Stimulated activated naive B cell treated with anti-CD40 and anti-IgM and Interleukin-4, amounts not matched to agents 10 μg/mL and 1 μg/mL and 100 μg/mL, for 72 hours (primary cell): Measurements from ENCODE around the gene SLC50A1.
"Not testable (repeated sequence)": the region's sequence is repeated elsewhere in the genome, so short reads cannot be mapped to it uniquely, and the experiment has no call there.

Source experiments
- ATAC-seq, 2 donors: fragments of 150-1000 bp; cut with Tn5 transposase; replicated peaks; 2 replicates each; pipeline ENCODE4 v1.10.0; 2021; ENCODE audit warnings: moderate library complexity in 1 of 2
- DNase-seq: peaks from one replicate; pipeline ENCODE4 v3.0.0; 2021
- H3K27ac Mint-ChIP-seq: one replicate; pipeline ENCODE4 v1.8.0; 2022; ENCODE audit warnings: mild to moderate bottlenecking, mixed read lengths
- H3K27me3 Mint-ChIP-seq, 2 donors: one replicate each; pipeline ENCODE4 v1.8.0; 2022; ENCODE audit warnings: mixed read lengths in 2 of 2
- H3K36me3 Mint-ChIP-seq, 2 donors: one replicate each; pipeline ENCODE4 v1.8.0; 2022; ENCODE audit warnings: mixed read lengths in 2 of 2, mild to moderate bottlenecking in 1 of 2
- H3K4me1 Mint-ChIP-seq, 2 donors: one replicate each; pipeline ENCODE4 v1.8.0; 2022; ENCODE audit warnings: mixed read lengths in 2 of 2, mild to moderate bottlenecking in 1 of 2
- H3K4me3 Mint-ChIP-seq, 2 donors: one replicate each; pipeline ENCODE4 v1.8.0; 2022; ENCODE audit warnings: mild to moderate bottlenecking in 2 of 2, mixed read lengths in 2 of 2, moderate library complexity in 1 of 2
- H3K9me3 Mint-ChIP-seq, 2 donors: one replicate each; pipeline ENCODE4 v1.8.0; 2022; ENCODE audit warnings: mixed read lengths in 2 of 2, mild to moderate bottlenecking in 1 of 2

The SLC50A1 gene

DNA sequence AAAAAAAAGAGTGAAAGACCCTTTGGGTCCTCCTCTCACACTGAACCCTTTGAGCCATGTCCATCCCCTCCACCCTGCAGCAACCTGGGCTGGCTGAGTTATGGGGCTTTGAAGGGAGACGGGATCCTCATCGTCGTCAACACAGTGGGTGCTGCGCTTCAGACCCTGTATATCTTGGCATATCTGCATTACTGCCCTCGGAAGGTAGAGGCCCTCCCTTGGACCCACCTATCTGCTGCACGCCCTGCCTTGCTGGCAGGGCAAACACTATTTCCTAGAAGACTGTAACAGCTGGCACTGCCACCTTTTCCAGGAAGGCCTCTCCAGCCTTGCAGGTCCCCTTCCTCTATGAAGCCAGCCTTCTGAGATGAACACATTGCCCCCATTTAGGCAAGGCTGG, 1.1 kb downstream of the SLC50A1 start:
- Mint-ChIP-seq H3K4me3 (peak overlapping the region; percentile 89 to 97), H3K27me3 (no peaks in the 10 kb centered on the region), H3K27ac (peak overlapping the region; percentile 99), H3K4me1 (peaks cover 24 to 43% of the 10 kb centered on the region in 2 donors), H3K9me3 (no peaks in the 10 kb centered on the region), H3K36me3 (peaks cover 23 to 42% of the 10 kb centered on the region in 2 donors)
- ATAC-seq (peak; percentile 1 to 7), DNase-seq (no peak)

DNA sequence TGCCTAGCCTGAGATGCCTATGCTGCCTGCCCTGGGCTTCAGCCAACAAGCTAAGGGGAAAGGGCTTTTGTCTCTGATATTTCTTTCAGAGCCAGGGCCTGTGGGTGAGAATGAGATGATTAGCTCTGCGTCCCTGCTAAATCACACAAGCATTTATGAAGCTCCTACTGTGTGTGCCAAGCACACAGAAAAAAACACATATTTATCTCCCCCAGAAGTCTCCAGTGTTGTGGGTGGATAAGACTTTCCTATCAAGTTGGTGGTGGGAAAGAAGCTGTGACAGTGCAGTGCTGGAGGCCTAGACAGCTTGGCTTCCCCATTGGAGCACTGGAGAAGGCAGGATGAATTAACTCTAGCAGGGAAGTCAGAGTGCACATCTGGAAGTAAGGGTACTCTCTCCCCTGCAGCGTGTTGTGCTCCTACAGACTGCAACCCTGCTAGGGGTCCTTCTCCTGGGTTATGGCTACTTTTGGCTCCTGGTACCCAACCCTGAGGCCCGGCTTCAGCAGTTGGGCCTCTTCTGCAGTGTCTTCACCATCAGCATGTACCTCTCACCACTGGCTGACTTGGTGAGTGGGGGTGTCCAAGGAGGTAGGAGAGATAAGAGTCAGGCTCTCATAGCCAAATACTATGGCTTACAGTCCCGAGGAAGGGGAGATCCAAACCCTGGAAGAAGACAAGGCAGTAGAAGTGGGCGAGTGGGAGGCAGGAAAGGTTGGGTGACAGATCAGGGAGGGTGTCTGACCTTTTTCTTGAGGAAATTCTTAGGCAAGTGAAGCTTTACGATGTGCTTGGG, 1.7 kb downstream of the SLC50A1 start:
- no peak for ATAC-seq
- DNase-seq: no peak
- Mint-ChIP-seq H3K27ac (peak overlapping the region; percentile 99), H3K4me1 (peaks cover 24 to 43% of the 10 kb centered on the region in 2 donors), H3K36me3 (peaks cover 21 to 40% of the 10 kb centered on the region in 2 donors), H3K27me3 (no peaks in the 10 kb centered on the region), H3K9me3 (no peaks in the 10 kb centered on the region), H3K4me3 (peak overlapping the region; percentile 89 to 97)

GRCh38 chr1:155139895-155140629, 4.4 kb downstream of the SLC50A1 start, which contains the start of gene DPM3:
DPM3 (minus strand) TSS chr1:155140531; CDS start chr1:155140240, 291 bp downstream.
- DNase-seq (peak; percentile 82), ATAC-seq (peak; percentile 75 to 79)
- Mint-ChIP-seq H3K9me3 (no peaks in the 10 kb centered on the region), H3K4me3 (peak within 1 kb of the TSS; percentile 88 to 96), H3K27ac (peak within 1 kb of the TSS; percentile 93), H3K4me1 (peaks cover 17 to 38% of the 10 kb centered on the region in 2 donors), H3K27me3 (no peaks in the 10 kb centered on the region), H3K36me3 (peaks cover 18 to 40% of the 10 kb centered on the region in 2 donors)

DNA sequence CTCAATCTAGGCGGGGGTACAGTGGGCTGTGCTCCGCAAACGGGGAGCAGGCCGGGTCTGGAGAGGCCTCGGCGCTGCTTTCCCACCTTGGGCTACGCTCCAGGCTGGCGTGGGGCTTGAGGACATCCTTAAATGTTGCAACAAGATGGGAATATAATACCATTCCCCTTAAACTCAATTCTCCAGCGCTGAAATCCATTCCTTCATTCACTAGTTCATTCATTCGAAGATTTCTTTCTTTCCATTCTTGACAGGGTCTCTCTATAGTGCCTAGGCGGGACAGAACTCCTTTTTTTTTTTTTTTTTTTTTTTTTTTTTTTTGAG, 4.9 kb downstream of the SLC50A1 start:
- H3K27ac Mint-ChIP-seq: peak overlapping the region; percentile 93
- DNase-seq: no peak
- no peaks in the 10 kb centered on the region for H3K27me3 Mint-ChIP-seq
- H3K9me3 Mint-ChIP-seq: no peaks in the 10 kb centered on the region
- peaks cover 14 to 36% of the 10 kb centered on the region in 2 donors for H3K36me3 Mint-ChIP-seq
- peak overlapping the region; percentile 88 to 96 for H3K4me3 Mint-ChIP-seq
- peaks cover 17 to 36% of the 10 kb centered on the region in 2 donors for H3K4me1 Mint-ChIP-seq
- ATAC-seq: no peak

- Mint-ChIP-seq H3K36me3 (peaks cover 14 to 29% of the 10 kb centered on the region in 2 donors), H3K9me3 (no peaks in the 10 kb centered on the region), H3K4me1 (peaks cover 17 to 34% of the 10 kb centered on the region in 2 donors), H3K27ac (no peak overlapping the region), H3K4me3 (no peak overlapping the region), H3K27me3 (no peaks in the 10 kb centered on the region)
- ATAC-seq (no peak), DNase-seq (no peak)
These were observed 6.1 kb downstream of the SLC50A1 start for GRCh38 chr1:155141749-155142148.

DNA sequence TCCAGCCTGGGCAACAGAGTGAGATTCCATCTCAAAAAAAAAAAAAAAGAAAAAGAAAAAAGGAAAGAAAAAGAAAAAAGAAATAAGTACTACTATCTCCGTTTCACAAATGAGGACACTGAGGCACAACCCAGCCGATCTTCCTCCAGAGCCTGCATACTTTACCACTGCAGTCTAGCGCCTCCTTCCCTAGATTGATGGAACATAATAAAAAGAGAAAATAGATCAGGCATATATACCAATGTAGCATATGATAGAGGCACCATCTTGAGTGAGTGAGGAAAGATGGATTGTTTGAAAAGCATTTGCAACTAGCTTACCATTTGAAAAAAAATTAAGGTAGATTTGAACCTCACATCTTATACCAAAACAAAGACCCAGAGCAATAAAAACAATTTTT, 9.8 kb downstream of the SLC50A1 start:
- H3K9me3 Mint-ChIP-seq: peaks cover 0 to 2% of the 10 kb centered on the region in 2 donors
- no peak for ATAC-seq
- H3K27me3 Mint-ChIP-seq: no peaks in the 10 kb centered on the region
- no peak overlapping the region for H3K27ac Mint-ChIP-seq
- no peak overlapping the region for H3K4me3 Mint-ChIP-seq
- H3K4me1 Mint-ChIP-seq: peaks cover 15 to 21% of the 10 kb centered on the region in 2 donors
- no peak for DNase-seq
- peaks cover under 1 to 3% of the 10 kb centered on the region in 2 donors for H3K36me3 Mint-ChIP-seq

DNA sequence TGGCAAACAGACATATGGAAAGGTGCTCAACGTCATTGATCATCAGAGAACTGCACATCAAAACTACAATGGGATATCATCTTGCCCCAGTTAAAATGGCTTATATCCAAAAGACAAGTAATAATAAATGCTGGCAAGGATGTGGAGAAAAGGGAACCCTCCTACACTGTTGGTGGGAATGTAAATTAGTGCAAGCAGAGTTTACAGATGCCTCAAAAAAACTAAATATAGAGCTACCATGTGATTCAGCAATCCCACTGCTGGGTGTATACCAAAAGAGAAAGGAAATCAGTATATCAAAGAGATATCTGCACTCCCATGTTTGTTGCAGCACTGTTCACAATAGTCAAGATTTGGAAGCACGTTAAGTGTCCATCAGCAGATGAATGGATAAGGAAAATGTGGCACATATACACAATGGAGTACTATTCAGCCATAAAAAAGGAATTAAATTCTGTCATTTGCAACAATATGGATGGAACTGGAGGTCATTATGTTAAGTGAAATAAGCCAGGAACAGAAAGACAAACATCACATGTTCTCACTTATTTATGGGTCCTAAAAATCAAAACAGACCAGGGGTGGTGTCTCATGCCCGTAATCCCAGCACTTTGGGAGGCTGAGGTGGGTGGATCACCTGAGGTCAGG, 20.5 kb downstream of the SLC50A1 start:
- H3K36me3 Mint-ChIP-seq, DNase-seq, H3K27ac Mint-ChIP-seq, H3K27me3 Mint-ChIP-seq, ATAC-seq, H3K9me3 Mint-ChIP-seq, H3K4me3 Mint-ChIP-seq, H3K4me1 Mint-ChIP-seq: not testable (repeated sequence)

- no peaks in the 10 kb centered on the region for H3K4me1 Mint-ChIP-seq
- peaks cover 0 to 3% of the 10 kb centered on the region in 2 donors for H3K9me3 Mint-ChIP-seq
- DNase-seq (no peak), ATAC-seq (no peak)
- no peak overlapping the region for H3K27ac Mint-ChIP-seq
- no peak overlapping the region for H3K4me3 Mint-ChIP-seq
- H3K27me3 Mint-ChIP-seq: no peaks in the 10 kb centered on the region
- no peaks in the 10 kb centered on the region for H3K36me3 Mint-ChIP-seq
These were observed 23.3 kb downstream of the SLC50A1 start for GRCh38 chr1:155158991-155159390.

GRCh38 chr1:155160128-155160527, 24.5 kb downstream of the SLC50A1 start:
- H3K4me1 Mint-ChIP-seq: no peaks in the 10 kb centered on the region
- H3K9me3 Mint-ChIP-seq: peaks cover 0 to 3% of the 10 kb centered on the region in 2 donors
- DNase-seq (no peak), ATAC-seq (no peak)
- no peaks in the 10 kb centered on the region for H3K36me3 Mint-ChIP-seq
- no peak overlapping the region for H3K27ac Mint-ChIP-seq
- no peaks in the 10 kb centered on the region for H3K27me3 Mint-ChIP-seq
- no peak overlapping the region for H3K4me3 Mint-ChIP-seq

- ATAC-seq, H3K27me3 Mint-ChIP-seq, H3K36me3 Mint-ChIP-seq, H3K9me3 Mint-ChIP-seq, H3K4me3 Mint-ChIP-seq, DNase-seq: not testable (repeated sequence)
- Mint-ChIP-seq H3K4me1 (peaks cover 9 to 15% of the 10 kb centered on the region in 2 donors), H3K27ac (peak overlapping the region; percentile 31)
These were observed 27.0 kb downstream of the SLC50A1 start for GRCh38 chr1:155162631-155163030.

- not testable (repeated sequence) for H3K27ac Mint-ChIP-seq, DNase-seq, H3K4me3 Mint-ChIP-seq, H3K9me3 Mint-ChIP-seq, ATAC-seq, H3K27me3 Mint-ChIP-seq, H3K36me3 Mint-ChIP-seq
- peaks cover 14 to 21% of the 10 kb centered on the region in 2 donors for H3K4me1 Mint-ChIP-seq
These were observed 28.1 kb downstream of the SLC50A1 start for GRCh38 chr1:155163785-155164184.

DNA sequence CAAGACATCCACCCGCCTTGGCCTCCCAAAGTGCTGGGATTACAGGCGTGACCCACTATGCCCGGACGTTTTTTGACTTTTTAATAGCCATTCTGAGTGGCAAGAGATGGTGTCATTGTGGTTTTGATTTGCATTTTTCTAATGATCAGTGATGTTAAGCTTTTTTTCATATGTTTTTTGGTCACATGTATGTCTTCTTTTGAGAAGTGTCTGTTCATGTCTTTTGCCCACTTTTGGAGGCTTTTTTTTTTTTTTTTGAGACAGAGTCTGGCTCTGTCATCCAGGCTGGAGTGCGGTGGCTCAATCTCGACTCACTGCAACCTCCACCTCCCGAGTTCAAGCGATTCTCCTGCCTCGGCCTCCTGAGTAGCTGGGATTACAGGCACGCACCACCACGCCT, 29.0 kb downstream of the SLC50A1 start:
- not testable (repeated sequence) for ATAC-seq, H3K27ac Mint-ChIP-seq, H3K9me3 Mint-ChIP-seq, H3K27me3 Mint-ChIP-seq, DNase-seq, H3K4me3 Mint-ChIP-seq
- Mint-ChIP-seq H3K36me3 (peaks cover 7 to 10% of the 10 kb centered on the region in 2 donors), H3K4me1 (peaks cover 17 to 21% of the 10 kb centered on the region in 2 donors)

- Mint-ChIP-seq H3K4me3 (peak overlapping the region in 1 of 2 donors; percentile 80), H3K9me3 (no peaks in the 10 kb centered on the region), H3K27ac (no peak overlapping the region), H3K27me3 (no peaks in the 10 kb centered on the region), H3K4me1 (peaks cover 18 to 22% of the 10 kb centered on the region in 2 donors), H3K36me3 (peaks cover 13 to 17% of the 10 kb centered on the region in 2 donors)
- DNase-seq (no peak), ATAC-seq (no peak)
These were observed 30.4 kb downstream of the SLC50A1 start for GRCh38 chr1:155166051-155166470.

DNA sequence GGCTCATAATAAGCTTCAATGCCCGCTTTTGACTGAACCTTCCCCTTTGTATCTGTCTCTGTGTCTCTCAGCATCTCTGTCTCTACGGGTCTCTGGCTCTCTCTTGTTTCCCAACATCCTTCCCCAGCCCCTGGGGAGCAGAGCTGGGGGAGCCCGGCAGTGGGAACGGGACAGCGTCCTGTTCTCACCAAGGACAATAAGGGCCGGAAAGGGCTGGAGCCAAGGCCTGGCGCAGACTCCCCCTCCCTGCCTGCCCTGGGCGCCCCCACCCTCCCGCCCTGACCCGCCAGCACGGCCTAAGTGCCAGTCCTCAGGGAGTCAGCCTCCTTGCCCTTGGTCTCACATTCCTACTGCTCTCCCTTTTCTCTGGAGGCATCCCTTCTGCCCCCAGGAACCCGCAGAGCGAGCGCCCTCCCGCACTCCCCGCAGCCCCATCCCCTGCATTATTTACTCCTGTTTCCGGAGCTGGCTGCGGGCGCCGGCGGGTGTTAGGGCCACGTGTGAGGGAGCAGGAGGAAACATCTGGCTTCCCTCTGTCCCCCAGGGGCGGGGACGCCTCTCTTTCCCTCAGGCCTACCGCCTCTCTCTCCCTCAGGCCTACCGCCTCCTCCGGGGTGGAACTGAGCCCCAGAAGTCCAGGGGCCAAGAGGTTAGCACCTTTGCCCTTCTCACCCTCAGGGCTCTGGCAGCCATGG, 31.0 kb downstream of the SLC50A1 start:
- DNase-seq (no peak), ATAC-seq (peak; percentile 31 to 34)
- Mint-ChIP-seq H3K27ac (peak overlapping the region; percentile 79), H3K4me3 (peak overlapping the region; percentile 80 to 86), H3K4me1 (peaks cover 18 to 28% of the 10 kb centered on the region in 2 donors), H3K36me3 (peaks cover 13 to 17% of the 10 kb centered on the region in 2 donors), H3K27me3 (no peaks in the 10 kb centered on the region), H3K9me3 (no peaks in the 10 kb centered on the region)
